GM19452 (cell line): Measurements from ENCODE around the gene KCNQ1.

Source experiments
- ATAC-seq: cut with Tn5 transposase; IDR thresholded peaks from one replicate; pipeline ENCODE4 v1.9.1; 2021; ENCODE audit not compliant: unreplicated experiment

Gene KCNQ1

DNA sequence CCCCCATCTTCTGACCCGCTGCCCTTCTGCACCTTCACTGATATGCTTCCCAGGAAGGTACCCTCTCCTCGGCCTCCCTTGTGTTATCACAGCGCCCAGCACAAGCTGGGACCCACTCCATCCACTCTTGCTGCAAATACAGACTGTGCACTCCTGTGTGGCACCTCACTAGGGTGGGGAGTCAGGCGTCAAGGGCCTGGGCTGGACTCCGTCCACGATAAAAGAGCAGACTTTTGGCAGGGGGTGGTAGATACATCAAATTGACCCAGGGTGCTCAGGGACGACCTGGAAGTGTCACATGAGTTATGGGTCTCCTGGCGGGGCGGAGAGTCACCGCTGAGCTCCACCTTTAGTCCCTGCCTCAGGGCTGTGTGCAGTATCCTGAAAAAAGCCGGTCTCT, 1.4 kb upstream of the KCNQ1 start:
- ATAC-seq: no peak

DNA sequence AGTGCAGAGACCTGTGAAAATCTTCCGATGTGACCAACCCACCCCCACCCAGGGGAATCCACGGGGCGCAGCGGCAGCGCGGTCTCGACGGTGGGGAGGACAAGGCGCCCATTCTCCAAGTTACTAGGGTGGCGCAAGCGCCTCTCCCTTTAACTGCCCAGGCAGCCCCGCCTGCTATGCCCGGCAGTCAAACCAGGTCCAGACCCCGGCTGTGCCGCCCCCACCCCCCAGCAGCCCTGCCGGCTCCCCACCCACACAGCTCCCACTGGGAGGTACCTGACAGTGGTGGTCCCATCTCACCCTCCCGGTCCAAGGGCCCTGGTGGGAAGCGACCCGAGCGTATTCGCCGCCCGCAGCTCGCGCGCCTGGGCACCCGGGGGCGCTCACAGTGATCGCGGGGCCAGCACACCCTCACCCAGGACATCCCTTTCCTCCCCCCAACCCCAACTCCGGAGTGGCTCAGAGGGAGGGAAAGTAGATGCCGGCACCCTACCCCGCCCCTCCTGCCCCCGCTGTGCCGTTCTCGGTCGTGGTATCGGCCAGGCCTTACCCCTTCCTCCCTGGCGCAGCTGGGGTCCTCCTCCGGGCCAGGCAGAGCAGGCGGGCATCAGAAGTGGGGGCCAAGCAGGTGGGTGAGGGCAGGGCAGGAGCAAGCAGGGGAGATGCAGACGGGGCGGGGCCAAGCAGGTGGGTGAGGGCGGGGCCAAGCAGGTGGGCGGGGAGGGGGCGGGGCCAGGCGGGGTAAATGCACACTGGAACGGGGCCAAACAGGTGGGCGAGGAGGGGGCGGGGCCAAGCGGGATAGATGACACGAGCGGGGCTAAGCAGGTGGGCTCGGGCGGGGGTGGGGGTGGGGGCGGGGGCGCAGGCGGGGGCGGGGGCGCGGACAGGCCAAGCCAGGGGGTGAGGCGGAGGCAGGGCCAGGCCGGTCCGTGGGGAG, 657 bp upstream of the KCNQ1 start, which contains the start of gene TRPM5:
TSS of gene TRPM5 (minus strand) at position 634 of the 940 bp plus-strand sequence. CDS start 21,478 bp downstream, outside the sequence.
- no peak for ATAC-seq

DNA sequence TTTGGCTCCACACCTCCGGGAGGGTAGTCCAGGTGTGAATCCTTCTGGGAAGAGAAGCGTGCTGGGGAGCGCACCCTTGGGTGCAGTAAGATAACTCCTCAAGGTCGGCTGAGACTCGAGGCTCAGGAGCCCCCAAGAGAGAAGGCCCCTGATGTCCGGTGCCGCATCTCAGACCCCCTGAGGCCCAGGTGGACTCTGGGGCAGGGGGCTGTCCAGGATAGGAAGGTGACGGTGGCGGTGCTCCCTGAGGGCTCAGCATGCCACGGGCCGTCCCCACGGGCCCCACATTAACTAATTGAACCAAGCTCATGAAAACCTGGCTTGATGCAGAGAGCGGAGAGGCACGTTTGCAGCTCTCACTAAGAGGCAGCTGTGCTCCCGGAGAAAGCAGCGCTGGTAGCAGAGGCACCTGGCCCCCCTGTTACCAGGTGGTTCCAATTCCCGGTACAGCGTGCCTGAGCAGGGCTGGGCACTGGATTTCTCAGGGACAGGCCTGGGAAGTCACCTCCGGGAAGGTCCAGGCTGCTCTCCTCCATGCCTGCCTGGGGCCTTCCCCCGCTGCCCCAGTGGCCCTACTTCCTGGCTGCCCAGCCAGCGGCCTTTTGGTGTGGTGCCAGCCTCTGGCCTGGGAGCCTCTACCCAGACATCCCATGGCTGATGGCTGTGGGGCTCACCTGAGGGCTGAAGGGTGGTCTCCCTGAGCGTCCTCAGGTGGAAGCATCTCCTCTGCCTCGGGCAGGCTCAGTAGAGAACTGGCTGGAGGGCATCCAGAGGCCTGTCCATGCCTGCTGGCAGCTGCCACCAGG, 1.1 kb downstream of the KCNQ1 start:
- no peak for ATAC-seq

- ATAC-seq: no peak
Measured at GRCh38 chr11:2446590-2447252, 1.9 kb downstream of the KCNQ1 start.

DNA sequence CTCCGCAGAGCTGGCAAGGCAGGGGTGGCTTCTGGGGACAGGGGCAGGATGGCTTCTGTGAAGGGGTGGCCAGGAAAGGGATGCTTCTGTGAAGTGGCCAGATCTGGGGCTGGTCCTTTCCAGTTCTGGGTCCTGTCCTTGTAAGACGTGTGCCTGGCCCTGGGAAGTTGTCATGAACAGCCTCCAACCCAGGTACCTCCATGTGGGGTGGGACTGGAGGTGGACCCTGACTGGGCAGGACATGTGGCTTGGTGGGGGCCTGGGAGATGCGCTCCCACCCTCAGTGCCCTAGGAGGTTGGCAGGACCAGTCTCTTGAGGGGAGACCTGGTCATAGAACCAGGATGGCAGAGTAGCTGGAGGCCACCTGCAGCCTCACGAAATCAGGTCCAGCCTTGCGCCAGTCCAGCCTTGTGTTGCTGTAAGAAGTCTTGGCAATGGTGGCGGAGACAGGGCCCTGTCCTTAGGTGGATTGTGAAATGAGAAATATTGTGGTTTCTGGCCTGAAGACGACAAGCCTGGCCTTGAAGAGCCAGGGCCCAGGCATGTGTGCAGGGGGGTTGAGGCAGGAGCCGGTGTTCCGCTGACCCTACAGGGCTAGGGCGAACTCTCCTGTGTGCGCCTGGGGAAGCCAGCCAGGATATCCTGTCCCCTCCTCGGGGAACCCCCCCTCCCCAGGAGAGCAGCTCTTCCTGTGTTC, 2.6 kb downstream of the KCNQ1 start:
- no peak for ATAC-seq

DNA sequence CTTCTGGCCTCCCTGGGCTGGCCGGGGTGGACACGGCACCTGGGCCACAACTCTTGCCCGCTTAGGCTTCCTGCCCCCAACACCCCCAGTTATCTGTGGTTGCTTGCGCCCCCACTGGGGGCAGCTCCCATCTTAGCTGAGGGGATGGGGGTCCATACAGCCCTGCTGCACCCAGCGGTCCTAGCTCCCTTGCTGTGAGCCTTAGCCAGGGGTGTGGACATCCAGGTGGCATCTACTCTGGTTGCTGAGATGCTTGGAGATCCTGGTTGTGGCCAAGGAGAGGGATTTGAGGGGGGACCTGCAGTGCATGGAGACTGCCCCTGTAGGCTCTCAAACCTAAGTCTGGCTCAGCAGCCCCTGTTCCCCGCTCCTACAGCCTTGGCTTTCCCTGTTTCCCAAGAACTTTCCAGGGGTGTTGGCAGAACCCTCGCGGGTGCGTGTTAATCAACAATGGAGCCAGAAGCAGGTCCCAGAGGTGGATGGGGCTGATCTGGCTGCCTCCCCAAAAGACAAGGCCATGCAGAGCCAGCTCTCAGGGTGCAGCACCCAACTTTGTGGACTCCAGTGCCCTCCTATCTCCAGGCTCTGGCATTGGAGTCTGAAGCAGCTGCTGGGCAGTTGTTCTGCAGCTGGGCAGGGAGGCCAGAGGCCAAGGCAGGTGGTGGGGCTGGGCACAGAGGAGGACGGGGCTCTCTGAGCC, 3.3 kb downstream of the KCNQ1 start:
- ATAC-seq: no peak

- ATAC-seq: no peak
Measured at GRCh38 chr11:2448661-2449547, 4.1 kb downstream of the KCNQ1 start.

DNA sequence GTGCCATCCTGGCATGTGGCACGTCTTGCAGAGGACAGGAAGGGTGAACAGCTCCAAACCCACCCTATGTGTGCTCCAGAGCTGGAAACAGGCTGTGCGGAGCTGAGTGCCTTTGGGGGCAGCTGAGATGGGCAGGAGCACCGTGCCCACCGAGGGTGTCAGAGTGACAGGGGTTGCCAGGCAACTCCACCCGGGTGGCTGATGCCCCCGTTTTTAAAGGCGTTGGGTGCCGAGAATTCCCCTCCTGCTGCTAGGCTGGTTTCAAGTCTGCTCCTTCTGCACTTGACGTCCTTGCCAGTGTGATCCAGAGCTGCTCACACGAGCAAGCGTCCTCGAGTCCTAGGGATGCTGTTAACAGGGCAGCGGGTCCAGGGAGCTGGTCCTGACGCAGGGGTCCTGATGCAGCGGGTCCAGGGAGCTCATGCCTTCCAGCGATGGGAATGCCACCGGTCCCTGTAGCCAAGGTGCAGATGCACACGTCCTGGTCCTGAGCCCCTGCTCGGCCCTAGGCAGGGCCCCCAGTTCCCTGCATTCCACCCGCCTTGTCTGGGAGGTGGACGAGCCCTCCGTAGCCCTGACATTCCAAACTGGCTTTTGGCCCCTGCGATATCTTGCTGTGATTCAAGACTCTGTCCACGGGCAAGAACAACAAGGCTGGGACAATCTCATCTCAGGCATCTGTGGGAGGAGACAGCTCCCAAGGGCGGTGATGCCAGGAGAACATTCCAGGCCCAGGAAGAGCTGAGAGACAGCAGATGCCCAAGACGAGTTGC, 4.9 kb downstream of the KCNQ1 start:
- ATAC-seq: no peak

GRCh38 chr11:2450321-2451041, 5.7 kb downstream of the KCNQ1 start:
- ATAC-seq: no peak

GRCh38 chr11:2451336-2451735, 6.5 kb downstream of the KCNQ1 start:
- no peak for ATAC-seq

DNA sequence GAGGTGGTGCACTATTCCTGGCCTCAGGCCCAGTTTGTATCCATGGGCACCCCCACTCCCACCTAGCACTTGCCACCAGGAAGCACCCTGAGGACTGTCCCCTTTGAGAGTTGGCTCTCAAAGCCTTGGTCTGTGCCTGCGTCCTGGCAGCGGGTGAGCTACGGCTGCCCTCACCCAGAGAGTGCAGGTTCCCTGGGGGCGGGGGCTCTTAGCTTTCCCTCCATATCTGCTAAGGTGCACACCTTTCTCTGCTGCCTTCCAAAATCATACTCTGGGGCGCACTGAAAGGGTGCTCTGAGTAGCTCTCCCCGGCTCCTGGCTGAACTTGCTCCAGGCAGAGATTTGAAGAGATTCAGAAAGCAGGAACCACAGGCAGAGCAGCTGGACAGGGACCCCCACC, 7.1 kb downstream of the KCNQ1 start:
- ATAC-seq: no peak

GRCh38 chr11:2452321-2453012, 7.7 kb downstream of the KCNQ1 start:
- ATAC-seq: no peak

- ATAC-seq: no peak
Measured at GRCh38 chr11:2453436-2453835, 8.6 kb downstream of the KCNQ1 start.

GRCh38 chr11:2458321-2458720, 13.5 kb downstream of the KCNQ1 start:
- ATAC-seq: no peak

- ATAC-seq: no peak
Measured at GRCh38 chr11:2459016-2459725, 14.4 kb downstream of the KCNQ1 start.

GRCh38 chr11:2459796-2460531, 15.2 kb downstream of the KCNQ1 start:
- no peak for ATAC-seq
